HG03108 (cell line): ENCODE data around the gene FLYWCH1.

Experiments used
- ATAC-seq: cut with Tn5 transposase; IDR thresholded peaks from one replicate; pipeline ENCODE4 v1.9.1; 2021; ENCODE audit warnings: moderate library complexity; ENCODE audit not compliant: unreplicated experiment

Gene FLYWCH1

GRCh38 chr16:2911638-2912329 is at the start of gene FLYWCH1:
FLYWCH1 (plus strand) TSS chr16:2911931; CDS start chr16:2929686, 17,755 bp downstream.
- ATAC-seq, result peak; percentile 91

GRCh38 chr16:2865651-2866050 is 46.1 kb upstream of the FLYWCH1 start:
- no peak for ATAC-seq

GRCh38 chr16:2866431-2866830 is 45.3 kb upstream of the FLYWCH1 start:
- no peak for ATAC-seq

GRCh38 chr16:2867661-2867986 is 44.1 kb upstream of the FLYWCH1 start:
- ATAC-seq, result no peak

GRCh38 chr16:2867987-2868789 is 43.5 kb upstream of the FLYWCH1 start:
- ATAC-seq, result peak; percentile 88

- ATAC-seq, result no peak
These were observed 39.8 kb upstream of the FLYWCH1 start for GRCh38 chr16:2871926-2872325.

GRCh38 chr16:2874032-2874911 is 37.5 kb upstream of the FLYWCH1 start:
- ATAC-seq, result no peak

GRCh38 chr16:2874912-2875362 is 36.8 kb upstream of the FLYWCH1 start:
- no peak for ATAC-seq

- ATAC-seq, result no peak
These were observed 31.8 kb upstream of the FLYWCH1 start for GRCh38 chr16:2879854-2880508.

- no peak for ATAC-seq
These were observed 29.7 kb upstream of the FLYWCH1 start for GRCh38 chr16:2881783-2882649.

- ATAC-seq, result peak; percentile 89
These were observed 28.9 kb upstream of the FLYWCH1 start, which contains the start of gene FLYWCH2 for GRCh38 chr16:2882650-2883457. FLYWCH2 (plus strand) TSS chr16:2883215; CDS start chr16:2896450, 13,235 bp downstream.

- no peak for ATAC-seq
These were observed 28.2 kb upstream of the FLYWCH1 start for GRCh38 chr16:2883458-2883908.

- ATAC-seq, result no peak
These were observed 27.7 kb upstream of the FLYWCH1 start for GRCh38 chr16:2884041-2884451.

- ATAC-seq, result no peak
These were observed 17.5 kb upstream of the FLYWCH1 start for GRCh38 chr16:2894231-2894630.

GRCh38 chr16:2895813-2896212 is 15.9 kb upstream of the FLYWCH1 start:
- no peak for ATAC-seq

GRCh38 chr16:2896480-2897010 is 15.2 kb upstream of the FLYWCH1 start:
- no peak for ATAC-seq

- ATAC-seq, result peak; percentile 78
These were observed 14.6 kb upstream of the FLYWCH1 start for GRCh38 chr16:2897110-2897509.

- ATAC-seq, result no peak
These were observed 12.7 kb upstream of the FLYWCH1 start for GRCh38 chr16:2898831-2899563.
